Dermis microvascular lymphatic vessel endothelial cell (primary cell): ENCODE data around the gene PRICKLE2. TPM values are rescaled to one million over a fixed set of nuclear protein-coding genes. Genes with fewer than 3 reads are reported as not detected.

ENCODE experiments used
- DNase-seq, 2 donors: peaks; one replicate each; pipeline versions ENCODE4 v3.0.0 to v3.0.0-alpha.2; 2010; ENCODE audit warnings: low read depth in 2 of 2
- total RNA-seq: library from RNA; depleted of rRNA; stranded (reverse); fragments of >200 nt; gene quantifications from 2 replicates; pipeline ENCODE4 v1.2.1, GENCODE V29; 2014

The PRICKLE2 gene
- total RNA-seq, 1 donor from 2014 or later: 2.8 TPM

- DNase-seq: no peak
Observed at GRCh38 chr3:64133987-64134386, 91.3 kb downstream of the PRICKLE2 start.

GRCh38 chr3:64133272-64133671 lies 92.0 kb downstream of the PRICKLE2 start:
- no peak for DNase-seq

DNA sequence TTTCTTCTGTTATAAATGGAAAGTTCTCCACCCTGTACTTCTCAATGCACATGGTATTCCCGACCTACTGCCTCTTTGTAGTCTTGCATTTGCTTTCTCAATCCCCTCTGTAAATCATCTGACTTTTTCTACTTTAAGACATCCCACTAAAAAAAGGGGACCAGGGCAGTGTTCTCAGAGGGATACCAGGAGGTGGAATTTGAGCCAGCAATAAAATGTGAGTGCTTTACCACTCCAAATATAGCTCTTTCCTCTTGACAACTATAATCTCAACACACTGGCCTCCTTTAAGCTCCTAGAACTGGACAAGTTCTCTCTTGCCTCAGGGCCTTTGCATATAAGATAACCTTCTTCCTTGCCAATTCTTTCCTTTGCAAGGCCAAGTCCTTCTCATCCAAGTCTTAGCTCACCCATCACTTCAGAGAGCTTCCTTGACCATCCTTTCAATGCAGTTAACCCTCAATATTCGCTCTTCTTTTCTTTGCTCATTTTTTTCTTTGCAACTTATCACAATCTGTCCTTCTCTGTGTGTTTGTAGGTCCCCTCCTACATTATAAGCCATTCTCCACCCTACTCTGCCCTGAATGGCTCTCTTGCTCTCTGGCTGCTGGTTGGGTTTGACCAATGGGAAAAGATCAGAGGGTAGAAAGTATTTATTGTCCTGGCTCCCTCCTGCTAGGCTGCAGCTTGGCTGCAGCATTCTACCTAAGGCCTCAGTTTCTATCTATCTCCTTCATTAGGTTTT lies 93.4 kb downstream of the PRICKLE2 start:
- DNase-seq: no peak

DNA sequence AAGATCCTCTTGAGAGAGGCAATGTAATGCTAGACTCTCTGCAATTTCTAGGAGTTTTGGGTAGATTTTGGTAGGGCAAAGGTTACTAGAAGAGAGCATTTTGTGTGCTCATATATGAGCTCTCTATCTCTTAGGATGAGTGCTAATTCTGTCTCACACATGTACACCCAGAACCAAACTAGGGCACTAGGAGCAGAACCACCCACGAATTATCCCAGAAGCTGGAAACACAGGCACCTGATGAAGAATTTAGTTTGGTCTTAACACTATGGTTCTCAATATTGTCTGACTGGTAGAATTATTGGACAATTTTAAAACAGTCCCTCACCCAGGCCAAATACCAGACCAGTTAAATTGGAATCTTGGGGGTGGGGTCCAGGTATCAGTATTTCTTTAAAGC lies 94.8 kb downstream of the PRICKLE2 start:
- no peak for DNase-seq

- DNase-seq: no peak
Observed at GRCh38 chr3:64129581-64129980, 95.7 kb downstream of the PRICKLE2 start.

GRCh38 chr3:64129106-64129505 lies 96.2 kb downstream of the PRICKLE2 start:
- no peak for DNase-seq

DNA sequence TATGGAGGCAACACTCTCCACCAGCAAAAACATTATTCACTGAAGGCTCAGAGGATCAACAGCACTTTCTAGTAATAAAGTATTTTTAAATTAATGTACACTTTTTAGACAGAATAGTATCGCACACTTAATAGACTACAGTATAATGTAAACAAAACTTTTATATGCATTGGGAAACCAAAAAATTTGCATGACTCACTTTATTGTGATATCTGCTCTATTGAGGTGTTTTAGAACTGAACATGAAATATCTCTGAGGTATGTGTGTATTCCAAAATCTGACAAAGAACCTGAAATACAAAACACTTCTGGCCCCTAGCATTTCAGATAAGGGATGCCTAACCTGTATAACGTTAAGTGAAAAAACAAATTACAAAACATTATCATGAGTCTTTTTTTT lies 99.7 kb downstream of the PRICKLE2 start:
- DNase-seq: no peak

- no peak for DNase-seq
Observed at GRCh38 chr3:64123931-64124330, 101.3 kb downstream of the PRICKLE2 start.

DNA sequence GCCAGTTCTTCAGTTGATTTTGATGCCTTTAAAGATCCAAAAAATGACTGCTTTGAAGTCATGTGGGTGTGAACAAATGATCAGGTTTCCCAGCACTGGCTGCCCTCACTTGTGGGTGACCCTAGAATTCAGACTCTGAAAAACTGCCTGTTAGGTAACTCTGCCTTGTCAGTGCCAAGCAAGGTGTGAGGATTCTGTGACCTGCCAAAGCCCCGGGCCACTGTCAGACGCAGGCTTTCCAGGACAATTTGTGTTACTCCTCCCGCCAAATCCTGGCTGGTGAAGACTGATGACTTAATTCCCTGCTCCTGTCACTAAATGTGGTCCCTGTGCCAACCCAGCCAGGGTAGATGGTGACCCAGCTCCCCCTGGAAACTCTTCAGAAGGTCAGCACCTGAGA lies 102.8 kb downstream of the PRICKLE2 start:
- DNase-seq: no peak

DNA sequence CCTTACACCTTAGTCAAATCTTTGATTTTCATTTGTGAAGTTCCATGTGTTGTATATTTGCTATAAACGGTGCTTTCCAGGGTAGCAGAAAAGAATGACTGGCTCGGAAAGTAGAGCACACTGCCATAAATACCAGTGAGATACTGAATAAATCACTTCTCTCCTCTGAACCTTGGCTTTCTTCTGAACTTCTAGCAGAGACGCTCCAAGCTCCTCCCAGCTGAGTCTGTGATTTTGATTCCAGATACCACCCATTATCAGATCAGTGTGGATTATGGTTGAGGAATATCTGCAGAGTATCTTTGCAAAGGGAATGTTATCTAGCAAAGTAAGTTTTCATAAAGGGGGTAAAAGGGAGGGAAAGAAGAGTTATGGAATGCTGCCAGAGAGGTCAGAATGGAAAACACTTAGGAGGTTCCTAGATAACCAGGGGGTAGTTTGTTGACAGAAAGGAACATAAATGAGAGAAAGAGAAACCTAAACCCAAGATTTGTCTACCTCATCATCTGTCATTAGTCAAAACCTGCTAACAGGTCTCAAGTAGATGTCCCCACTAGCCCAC lies 103.4 kb downstream of the PRICKLE2 start:
- no peak for DNase-seq

- no peak for DNase-seq
Observed at GRCh38 chr3:64120876-64121275, 104.4 kb downstream of the PRICKLE2 start.

DNA sequence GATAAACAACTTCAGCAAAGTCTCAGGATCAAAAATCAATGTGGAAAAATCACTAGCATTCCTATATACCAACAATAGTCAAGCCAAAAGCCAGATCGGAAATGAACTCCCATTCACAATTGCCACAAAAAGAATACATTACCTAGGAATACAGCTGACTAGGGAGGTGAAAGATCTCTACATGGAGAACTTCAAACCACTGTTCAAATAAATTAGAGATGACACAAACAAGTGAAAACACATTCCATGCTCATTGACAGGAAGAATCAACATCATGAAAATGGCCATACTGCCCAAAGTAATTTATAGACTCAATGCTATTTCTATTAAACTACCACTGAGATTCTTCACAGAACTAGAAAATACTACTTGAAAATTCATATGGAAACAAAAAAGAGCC lies 107.8 kb downstream of the PRICKLE2 start:
- DNase-seq: no peak

GRCh38 chr3:64114651-64115050 lies 110.6 kb downstream of the PRICKLE2 start:
- DNase-seq: no peak

DNA sequence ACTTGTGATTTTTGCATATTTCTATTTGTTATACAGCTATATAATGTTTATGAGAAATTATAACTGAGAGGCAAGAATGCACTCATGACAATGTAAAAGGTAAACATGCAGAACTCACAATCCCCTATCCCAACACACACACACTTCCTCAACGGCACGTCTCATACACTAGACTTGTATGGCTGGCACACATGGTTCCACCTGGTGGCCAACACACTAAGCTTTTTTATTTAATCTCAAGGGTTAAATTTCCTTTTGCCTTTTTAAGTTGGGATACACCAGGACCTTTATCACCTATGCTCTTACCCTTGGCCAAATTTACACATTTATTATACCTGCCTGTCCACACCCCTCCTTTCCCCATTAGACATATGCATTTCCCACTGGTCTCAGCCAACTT lies 113.4 kb downstream of the PRICKLE2 start:
- no peak for DNase-seq

- no peak for DNase-seq
Observed at GRCh38 chr3:64111083-64111482, 114.2 kb downstream of the PRICKLE2 start.

- DNase-seq: no peak
Observed at GRCh38 chr3:64110071-64110470, 115.2 kb downstream of the PRICKLE2 start.

DNA sequence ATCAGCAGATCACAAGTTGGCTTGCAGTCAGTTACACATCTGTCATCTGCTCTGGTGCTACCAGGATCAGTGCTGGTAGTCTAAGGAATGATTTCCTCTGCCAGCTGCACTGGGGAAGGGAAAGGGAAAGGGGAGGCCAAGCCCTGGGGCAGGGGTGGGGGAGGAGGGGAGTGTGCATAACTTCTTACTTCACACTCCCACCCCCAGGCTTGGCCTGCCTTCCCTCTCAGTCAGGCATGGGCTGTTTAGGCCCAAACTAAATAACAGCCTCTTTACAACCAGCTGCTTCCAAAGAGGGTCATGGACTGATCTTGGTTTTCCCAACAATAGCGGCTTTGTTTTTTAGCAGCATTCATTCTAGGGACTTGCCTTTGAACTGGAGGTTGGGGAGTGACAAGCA lies 115.8 kb downstream of the PRICKLE2 start:
- no peak for DNase-seq

GRCh38 chr3:64108784-64109317 lies 116.4 kb downstream of the PRICKLE2 start:
- no peak for DNase-seq

DNA sequence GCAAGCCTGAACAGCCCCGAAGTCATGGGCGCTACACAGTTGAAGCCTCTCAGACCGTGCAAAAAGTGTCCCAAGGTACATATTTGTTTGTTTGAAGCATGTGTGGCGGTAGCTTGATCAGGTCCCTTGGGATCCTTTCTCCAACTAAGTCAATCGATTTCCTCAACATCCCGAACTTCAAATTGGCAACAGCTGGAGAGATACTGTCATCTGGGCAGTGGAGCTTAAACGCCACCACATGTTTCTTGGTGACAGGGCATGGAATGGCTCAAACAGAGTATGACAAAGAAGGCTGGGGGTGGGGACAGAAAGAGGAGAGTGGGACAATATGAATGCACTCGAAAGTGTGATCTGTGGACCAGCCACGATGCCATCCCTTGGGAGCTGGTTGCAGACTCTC lies 117.0 kb downstream of the PRICKLE2 start:
- DNase-seq: no peak

- DNase-seq: no peak
Observed at GRCh38 chr3:64107190-64107589, 118.1 kb downstream of the PRICKLE2 start.

GRCh38 chr3:64105816-64106215 lies 119.5 kb downstream of the PRICKLE2 start:
- no peak for DNase-seq

DNA sequence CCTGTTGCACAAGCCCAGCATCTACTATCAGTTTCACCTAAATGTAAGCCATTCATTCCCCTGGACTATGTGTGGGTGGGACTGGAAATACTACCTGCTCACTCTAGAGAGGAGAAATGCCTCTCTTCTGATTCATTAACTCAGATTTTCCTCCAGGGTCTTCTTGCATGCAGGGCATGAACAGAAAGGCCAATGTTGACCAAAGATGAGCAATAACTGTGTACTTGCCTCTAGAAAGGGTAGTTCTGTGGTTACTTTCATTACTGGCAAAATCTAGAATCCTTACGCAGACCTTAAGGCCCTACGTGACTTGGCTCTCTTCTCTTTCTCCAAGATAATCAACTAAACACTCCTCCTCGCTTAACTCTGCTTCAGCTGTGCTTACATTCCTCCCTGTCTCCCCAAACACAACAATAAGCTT lies 120.6 kb downstream of the PRICKLE2 start:
- DNase-seq: no peak

GRCh38 chr3:64104006-64104405 lies 121.3 kb downstream of the PRICKLE2 start:
- no peak for DNase-seq
